Panc1 (cell line): ENCODE measurements around the gene RPN2. TPM values are rescaled to one million over a fixed set of nuclear protein-coding genes. Genes with fewer than 3 reads are reported as not detected.

Experiments used
- ATAC-seq: fragments of 200-7000 bp; cut with Tn5 transposase; 2 replicates; pipeline ENCODE4 v1.9.1; 2020; ENCODE audit warnings: mild to moderate bottlenecking, moderate library complexity
- BruUV-seq: library from RNA; stranded (reverse); fragments of 400-500 nt; replicated peaks from 2 replicates; lab custom pipeline; 2021; lab: Mats Ljungman, UMichigan
- CTCF ChIA-PET: fragments of 300-600 bp; sonication (Branson Sonifier 250); formaldehyde crosslinking; loops from one replicate; lab custom pipeline; 2022; ENCODE audit warnings: antibody characterized with exemption; lab: Charles Lee
- POLR2A ChIA-PET: fragments of 300-600 bp; sonication (Branson Sonifier 250); formaldehyde crosslinking; loops from one replicate; lab custom pipeline; 2022; ENCODE audit warnings: antibody characterized with exemption; lab: Charles Lee
- DNase-seq: peaks from one replicate; pipeline ENCODE4 v3.0.0-alpha.2; 2010; ENCODE audit warnings: low read depth, low spot score
- H3K27ac ChIP-seq: 2 replicates; pipeline ENCODE4 v1.5.1; 2011; ENCODE audit warnings: mild to moderate bottlenecking, low read length, inconsistent platforms
- H3K27me3 ChIP-seq: fragments of 200-500 bp; sonication (Bioruptor generic); 2 replicates; pipeline ENCODE4 v1.6.0; 2014; ENCODE audit warnings: low read length, inconsistent platforms; ENCODE audit not compliant: control insufficient read depth, insufficient read depth
- H3K36me3 ChIP-seq: fragments of 200-500 bp; sonication (Bioruptor generic); 2 replicates; pipeline ENCODE4 v1.5.1; 2014; ENCODE audit warnings: inconsistent platforms, mild to moderate bottlenecking, low read length, moderate library complexity; ENCODE audit not compliant: control insufficient read depth, insufficient read depth
- H3K4me1 ChIP-seq: 2 replicates; pipeline ENCODE4 v1.5.1; 2011; ENCODE audit warnings: inconsistent platforms, mild to moderate bottlenecking, low read length, moderate library complexity; ENCODE audit not compliant: control insufficient read depth, insufficient read depth
- H3K4me3 ChIP-seq, 2 experiments: 2 replicates each; pipeline ENCODE4 v1.5.1; 2011 to 2012; ENCODE audit warnings: low read depth in 2 of 2, low read length in 2 of 2, mild to moderate bottlenecking in 2 of 2, inconsistent platforms in 1 of 2, moderate library complexity in 1 of 2
- H3K9me3 ChIP-seq: fragments of 200-500 bp; sonication (Bioruptor generic); 2 replicates; pipeline ENCODE4 v1.5.1; 2014; ENCODE audit warnings: low read depth, mild to moderate bottlenecking, inconsistent platforms, low read length, moderate library complexity; ENCODE audit not compliant: control insufficient read depth, insufficient read depth
- POLR2AphosphoS5 ChIP-seq: IDR thresholded peaks from 2 replicates; pipeline ENCODE4 v1.6.1; 2012; ENCODE audit warnings: mild to moderate bottlenecking, low read depth, low read length, moderate library complexity
- SIN3A ChIP-seq: IDR thresholded peaks from 2 replicates; pipeline ENCODE4 v1.6.1; 2012; ENCODE audit warnings: low read depth, mild to moderate bottlenecking, low read length, moderate library complexity, borderline replicate concordance; ENCODE audit not compliant: insufficient read depth
- TCF7L2 ChIP-seq: IDR thresholded peaks from 2 replicates; pipeline ENCODE4 v1.6.1; 2011; ENCODE audit warnings: mild to moderate bottlenecking, low read depth, low read length, inconsistent platforms
- in situ Hi-C: cut with HindIII; loops from 2 replicates; pipeline ENCODE4 v1.10.0; 2016; ENCODE audit warnings: low sequenced_read_pairs, low pct_unique_long_range_greater_than_20kb
- intact Hi-C: fragments of 100-400 bp; cut with micrococcal nuclease; formaldehyde crosslinking; loops from one replicate; pipeline ENCODE4 v1.10.0; 2022; ENCODE audit not compliant: unreplicated experiment
- total RNA-seq: library from RNA; stranded (reverse); gene quantifications from one replicate; pipeline ENCODE4 v1.2.1, GENCODE V29; 2021; ENCODE audit not compliant: unreplicated experiment
- TF ChIP-seq, protein P1 (sequence below), 2 experiments: IDR thresholded peaks; 2 replicates each; pipeline ENCODE4 v1.6.1; 2011 to 2012; ENCODE audit warnings: low read depth in 2 of 2, control low read depth in 1 of 2, low read length in 1 of 2, mild to moderate bottlenecking in 1 of 2, moderate library complexity in 1 of 2; ENCODE audit not compliant: insufficient read depth in 1 of 2
- TF ChIP-seq, protein P2 (sequence below): fragments of 450-650 bp; IDR thresholded peaks from 2 replicates; pipeline ENCODE4 v1.5.1; 2017; ENCODE audit warnings: mild to moderate bottlenecking

RPN2 gene
- total RNA-seq, 1 experiment from 2014 or later: 250 TPM

- DNase-seq (no peak), ATAC-seq (no peak)
- no peaks in the 10 kb centered on the region for H3K27me3 ChIP-seq
- ChIA-PET POLR2A (interaction anchor here (0.6 kb wide), 1 partner anchor 72 kb away, joined by 4 read pairs; no protein-coding TSS in a partner anchor), CTCF (no interaction called here)
- H3K4me1 ChIP-seq: no peaks in the 10 kb centered on the region
- no peaks in the 10 kb centered on the region for H3K36me3 ChIP-seq
- no TSS peak for BruUV-seq
- no peak overlapping the region for H3K4me3 ChIP-seq
- in situ Hi-C loops: no loop called here
- TF ChIP-seq, protein P1, sequence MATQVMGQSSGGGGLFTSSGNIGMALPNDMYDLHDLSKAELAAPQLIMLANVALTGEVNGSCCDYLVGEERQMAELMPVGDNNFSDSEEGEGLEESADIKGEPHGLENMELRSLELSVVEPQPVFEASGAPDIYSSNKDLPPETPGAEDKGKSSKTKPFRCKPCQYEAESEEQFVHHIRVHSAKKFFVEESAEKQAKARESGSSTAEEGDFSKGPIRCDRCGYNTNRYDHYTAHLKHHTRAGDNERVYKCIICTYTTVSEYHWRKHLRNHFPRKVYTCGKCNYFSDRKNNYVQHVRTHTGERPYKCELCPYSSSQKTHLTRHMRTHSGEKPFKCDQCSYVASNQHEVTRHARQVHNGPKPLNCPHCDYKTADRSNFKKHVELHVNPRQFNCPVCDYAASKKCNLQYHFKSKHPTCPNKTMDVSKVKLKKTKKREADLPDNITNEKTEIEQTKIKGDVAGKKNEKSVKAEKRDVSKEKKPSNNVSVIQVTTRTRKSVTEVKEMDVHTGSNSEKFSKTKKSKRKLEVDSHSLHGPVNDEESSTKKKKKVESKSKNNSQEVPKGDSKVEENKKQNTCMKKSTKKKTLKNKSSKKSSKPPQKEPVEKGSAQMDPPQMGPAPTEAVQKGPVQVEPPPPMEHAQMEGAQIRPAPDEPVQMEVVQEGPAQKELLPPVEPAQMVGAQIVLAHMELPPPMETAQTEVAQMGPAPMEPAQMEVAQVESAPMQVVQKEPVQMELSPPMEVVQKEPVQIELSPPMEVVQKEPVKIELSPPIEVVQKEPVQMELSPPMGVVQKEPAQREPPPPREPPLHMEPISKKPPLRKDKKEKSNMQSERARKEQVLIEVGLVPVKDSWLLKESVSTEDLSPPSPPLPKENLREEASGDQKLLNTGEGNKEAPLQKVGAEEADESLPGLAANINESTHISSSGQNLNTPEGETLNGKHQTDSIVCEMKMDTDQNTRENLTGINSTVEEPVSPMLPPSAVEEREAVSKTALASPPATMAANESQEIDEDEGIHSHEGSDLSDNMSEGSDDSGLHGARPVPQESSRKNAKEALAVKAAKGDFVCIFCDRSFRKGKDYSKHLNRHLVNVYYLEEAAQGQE (IDR thresholded peaks at IDR 0.05; ENCODE audit: insufficient read depth in 1 of 2, low read depth in 2 of 2, low read length in 1 of 2): no peak
- no peak for TF ChIP-seq POLR2AphosphoS5
- TF ChIP-seq TCF7L2: no peak
- TF ChIP-seq SIN3A: no peak
- TF ChIP-seq, protein P2, sequence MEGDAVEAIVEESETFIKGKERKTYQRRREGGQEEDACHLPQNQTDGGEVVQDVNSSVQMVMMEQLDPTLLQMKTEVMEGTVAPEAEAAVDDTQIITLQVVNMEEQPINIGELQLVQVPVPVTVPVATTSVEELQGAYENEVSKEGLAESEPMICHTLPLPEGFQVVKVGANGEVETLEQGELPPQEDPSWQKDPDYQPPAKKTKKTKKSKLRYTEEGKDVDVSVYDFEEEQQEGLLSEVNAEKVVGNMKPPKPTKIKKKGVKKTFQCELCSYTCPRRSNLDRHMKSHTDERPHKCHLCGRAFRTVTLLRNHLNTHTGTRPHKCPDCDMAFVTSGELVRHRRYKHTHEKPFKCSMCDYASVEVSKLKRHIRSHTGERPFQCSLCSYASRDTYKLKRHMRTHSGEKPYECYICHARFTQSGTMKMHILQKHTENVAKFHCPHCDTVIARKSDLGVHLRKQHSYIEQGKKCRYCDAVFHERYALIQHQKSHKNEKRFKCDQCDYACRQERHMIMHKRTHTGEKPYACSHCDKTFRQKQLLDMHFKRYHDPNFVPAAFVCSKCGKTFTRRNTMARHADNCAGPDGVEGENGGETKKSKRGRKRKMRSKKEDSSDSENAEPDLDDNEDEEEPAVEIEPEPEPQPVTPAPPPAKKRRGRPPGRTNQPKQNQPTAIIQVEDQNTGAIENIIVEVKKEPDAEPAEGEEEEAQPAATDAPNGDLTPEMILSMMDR: no peak
- H3K9me3 ChIP-seq: no peaks in the 10 kb centered on the region
- H3K27ac ChIP-seq: no peak overlapping the region
- intact Hi-C loops: no loop called here
These were observed 70.2 kb downstream of the RPN2 start for GRCh38 chr20:37249304-37249703.

- no peaks in the 10 kb centered on the region for H3K36me3 ChIP-seq
- ATAC-seq (no peak), DNase-seq (no peak)
- no peaks in the 10 kb centered on the region for H3K27me3 ChIP-seq
- H3K9me3 ChIP-seq: no peaks in the 10 kb centered on the region
- no peak overlapping the region for H3K4me3 ChIP-seq
- no TSS peak for BruUV-seq
- TF ChIP-seq, protein P1 (IDR thresholded peaks at IDR 0.05; ENCODE audit: insufficient read depth in 1 of 2, low read depth in 2 of 2, low read length in 1 of 2): no peak
- no peak for TF ChIP-seq TCF7L2
- TF ChIP-seq, protein P2: no peak
- TF ChIP-seq SIN3A: no peak
- no peak for TF ChIP-seq POLR2AphosphoS5
- H3K4me1 ChIP-seq: no peaks in the 10 kb centered on the region
- intact Hi-C loops (no loop called here), in situ Hi-C loops (no loop called here)
- POLR2A ChIA-PET: no interaction called here
- no peak overlapping the region for H3K27ac ChIP-seq
- CTCF ChIA-PET: interaction anchor here (0.5 kb wide), 1 partner anchor 42 kb away, joined by 5 read pairs; no protein-coding TSS in a partner anchor
These were observed 72.8 kb downstream of the RPN2 start for GRCh38 chr20:37251825-37252477.
